ENCODE results near the gene C13orf42. TPM values are rescaled to one million over a fixed set of nuclear protein-coding genes. Genes with fewer than 3 reads are reported as not detected.

C13orf42 gene
- total RNA-seq, 6 experiments from 2014 or later = not detected

DNA sequence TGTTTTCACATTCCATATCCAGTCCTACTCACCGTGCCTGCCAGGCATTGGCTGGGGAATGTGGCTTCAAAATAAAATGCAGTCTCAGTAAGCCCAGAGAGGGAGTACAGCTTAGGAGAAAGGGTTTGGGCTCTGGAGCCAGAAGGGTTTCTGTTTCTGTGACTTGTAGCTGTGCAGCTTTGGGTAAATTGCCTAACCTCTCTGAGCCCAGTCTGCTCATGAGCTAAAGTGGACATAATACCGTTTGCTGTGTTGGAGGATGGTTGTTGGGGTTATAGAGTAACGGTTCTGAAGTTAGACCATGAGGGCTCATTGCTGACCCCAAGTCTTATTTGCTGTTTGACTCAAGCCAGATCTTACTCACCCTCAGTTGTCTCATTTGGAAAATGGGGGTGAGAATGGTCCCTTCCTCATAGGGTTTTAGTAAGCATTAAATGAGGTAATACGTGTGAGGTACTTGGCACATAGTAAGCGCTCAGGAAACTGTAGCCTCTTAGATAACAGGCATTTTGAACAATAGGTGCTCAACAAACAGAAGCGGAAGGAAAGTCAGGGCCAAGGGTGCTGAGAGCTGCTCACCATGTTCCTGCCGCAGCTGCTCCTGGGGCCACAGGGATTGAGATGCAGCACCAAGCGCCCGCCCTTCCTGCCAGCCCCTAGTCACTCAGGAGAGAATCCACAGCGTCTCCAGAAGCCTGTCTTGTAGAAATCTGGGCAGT, 45.5 kb downstream of the C13orf42 start:
- TF ChIP-seq, protein P1, sequence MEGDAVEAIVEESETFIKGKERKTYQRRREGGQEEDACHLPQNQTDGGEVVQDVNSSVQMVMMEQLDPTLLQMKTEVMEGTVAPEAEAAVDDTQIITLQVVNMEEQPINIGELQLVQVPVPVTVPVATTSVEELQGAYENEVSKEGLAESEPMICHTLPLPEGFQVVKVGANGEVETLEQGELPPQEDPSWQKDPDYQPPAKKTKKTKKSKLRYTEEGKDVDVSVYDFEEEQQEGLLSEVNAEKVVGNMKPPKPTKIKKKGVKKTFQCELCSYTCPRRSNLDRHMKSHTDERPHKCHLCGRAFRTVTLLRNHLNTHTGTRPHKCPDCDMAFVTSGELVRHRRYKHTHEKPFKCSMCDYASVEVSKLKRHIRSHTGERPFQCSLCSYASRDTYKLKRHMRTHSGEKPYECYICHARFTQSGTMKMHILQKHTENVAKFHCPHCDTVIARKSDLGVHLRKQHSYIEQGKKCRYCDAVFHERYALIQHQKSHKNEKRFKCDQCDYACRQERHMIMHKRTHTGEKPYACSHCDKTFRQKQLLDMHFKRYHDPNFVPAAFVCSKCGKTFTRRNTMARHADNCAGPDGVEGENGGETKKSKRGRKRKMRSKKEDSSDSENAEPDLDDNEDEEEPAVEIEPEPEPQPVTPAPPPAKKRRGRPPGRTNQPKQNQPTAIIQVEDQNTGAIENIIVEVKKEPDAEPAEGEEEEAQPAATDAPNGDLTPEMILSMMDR (IDR thresholded peaks at IDR 0.05) = no peak
- Mint-ChIP-seq H3K4me1 (ENCODE audit: low read depth) (no peaks in the 10 kb centered on the region), H3K27ac (no peak overlapping the region), H3K4me3 (no peak overlapping the region), H3K9me3 (no peaks in the 10 kb centered on the region), H3K27me3 (ENCODE audit: insufficient read depth) (peaks cover 31% of the 10 kb centered on the region), H3K36me3 (ENCODE audit: low read depth) (no peaks in the 10 kb centered on the region)
- DNase-seq = no peak

DNA sequence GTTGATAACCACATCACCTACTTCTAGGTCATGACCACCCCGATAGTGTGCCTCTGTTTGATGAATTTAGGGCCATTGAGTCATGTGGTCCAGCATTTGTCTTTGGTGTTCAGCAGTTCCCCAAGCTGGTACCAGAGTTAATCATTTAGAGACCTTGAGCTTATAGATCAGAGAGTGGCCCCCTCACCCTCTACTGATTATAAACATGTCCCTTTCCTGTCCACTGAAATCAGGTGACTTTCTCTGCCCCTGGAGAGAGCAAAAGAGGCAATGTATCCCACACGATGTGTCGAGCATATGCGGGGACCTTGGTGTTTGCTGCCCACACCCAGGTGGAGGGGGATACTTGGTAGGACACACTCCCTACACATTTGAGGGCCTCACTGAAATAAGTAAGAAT, 46.3 kb downstream of the C13orf42 start:
- H3K27me3 Mint-ChIP-seq (ENCODE audit: insufficient read depth) = peaks cover 36% of the 10 kb centered on the region

DNA sequence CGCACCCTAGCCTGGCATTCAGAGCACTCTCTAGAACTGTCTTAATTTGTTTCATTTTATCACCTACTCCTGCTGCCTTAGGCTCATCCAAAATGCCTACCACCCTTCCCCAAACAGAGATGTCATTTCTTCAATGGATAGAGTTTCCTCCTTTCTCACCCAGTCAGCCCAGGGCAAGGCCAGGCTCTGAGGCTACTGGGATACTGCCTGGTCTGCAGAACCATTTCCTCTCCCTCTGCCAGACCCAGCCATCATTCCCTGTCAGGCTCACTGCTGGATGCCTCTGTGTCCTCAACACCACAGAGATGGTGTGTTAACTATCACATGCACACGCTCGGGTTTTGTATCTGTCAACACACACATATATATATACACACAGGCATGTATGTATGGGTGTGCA, 47.2 kb downstream of the C13orf42 start:
- TF ChIP-seq, protein P1 (IDR thresholded peaks at IDR 0.05) = no peak
- no peak overlapping the region for H3K4me3 Mint-ChIP-seq
- peaks cover 38% of the 10 kb centered on the region for H3K27me3 Mint-ChIP-seq (ENCODE audit: insufficient read depth)
- H3K27ac Mint-ChIP-seq = no peak overlapping the region
- no peaks in the 10 kb centered on the region for H3K36me3 Mint-ChIP-seq (ENCODE audit: low read depth)
- DNase-seq = no peak
- H3K4me1 Mint-ChIP-seq (ENCODE audit: low read depth) = no peaks in the 10 kb centered on the region
- no peaks in the 10 kb centered on the region for H3K9me3 Mint-ChIP-seq

More for the DNA sequence above, 46.3 kb downstream of the C13orf42 start:
- no peak overlapping the region for H3K4me3 Mint-ChIP-seq
- H3K36me3 Mint-ChIP-seq (ENCODE audit: low read depth) = no peaks in the 10 kb centered on the region
- H3K9me3 Mint-ChIP-seq = no peaks in the 10 kb centered on the region
- H3K27ac Mint-ChIP-seq = no peak overlapping the region
- TF ChIP-seq, protein P1 (IDR thresholded peaks at IDR 0.05) = no peak
- DNase-seq = no peak
- H3K4me1 Mint-ChIP-seq (ENCODE audit: low read depth) = no peaks in the 10 kb centered on the region

DNA sequence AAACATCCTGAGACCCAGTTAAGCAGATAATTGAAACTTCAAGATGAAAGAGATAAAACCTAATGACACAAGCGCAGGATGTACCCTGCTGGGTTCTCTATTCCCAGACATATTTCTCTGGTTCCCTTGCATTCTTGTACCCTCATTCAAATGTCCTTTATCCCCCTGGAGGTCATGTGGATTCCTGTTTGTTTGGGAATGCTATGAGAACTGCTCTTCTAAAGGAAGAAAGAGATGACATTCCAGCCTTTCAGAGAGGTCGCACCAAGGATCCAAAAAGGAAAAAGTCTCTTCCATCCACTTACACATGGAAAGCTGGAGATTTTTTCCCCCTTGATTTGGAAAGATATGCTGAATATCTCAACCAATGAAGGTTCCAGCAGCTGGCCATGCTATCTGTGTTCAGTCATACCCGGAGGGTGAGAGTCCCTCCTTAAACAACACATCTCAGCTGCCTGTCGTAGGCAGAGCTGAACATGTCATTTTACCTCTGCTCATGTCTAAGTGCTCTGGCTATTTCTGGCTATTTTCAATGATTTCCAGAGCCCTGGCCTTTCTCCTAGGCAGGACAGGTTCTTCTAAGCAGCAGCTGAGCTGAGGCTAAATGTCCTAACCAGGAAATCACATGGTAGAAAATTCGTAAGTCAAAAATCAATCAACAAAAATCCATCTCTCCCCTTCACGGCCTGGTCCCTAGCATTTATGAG, 52.5 kb downstream of the C13orf42 start:
- Mint-ChIP-seq H3K4me1 (ENCODE audit: low read depth) (no peaks in the 10 kb centered on the region), H3K4me3 (no peak overlapping the region), H3K27me3 (ENCODE audit: insufficient read depth) (peaks cover 18% of the 10 kb centered on the region), H3K27ac (no peak overlapping the region), H3K9me3 (no peaks in the 10 kb centered on the region), H3K36me3 (ENCODE audit: low read depth) (no peaks in the 10 kb centered on the region)
- DNase-seq = no peak
- TF ChIP-seq, protein P1 (IDR thresholded peaks at IDR 0.05) = no peak

DNA sequence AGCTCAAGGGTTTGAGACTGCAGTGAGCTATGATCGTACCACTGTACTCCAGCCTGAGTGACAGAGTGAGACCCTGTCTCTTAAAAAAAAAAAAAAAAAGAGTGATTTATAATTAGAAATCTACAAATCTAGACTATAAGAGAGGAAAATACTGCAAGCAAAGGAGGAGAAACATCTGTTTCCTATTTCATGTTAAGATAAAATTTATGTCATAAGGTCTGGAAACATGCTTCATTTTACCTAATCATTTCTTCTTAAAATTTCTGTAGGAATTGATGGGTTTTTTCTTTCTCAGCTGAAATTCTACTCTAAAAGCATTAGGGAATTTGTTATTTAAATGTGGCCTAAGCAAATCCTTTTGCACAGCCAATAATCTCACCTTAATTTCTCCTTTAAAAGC, 53.2 kb downstream of the C13orf42 start:
- H3K4me3 Mint-ChIP-seq = no peak overlapping the region
- H3K27me3 Mint-ChIP-seq (ENCODE audit: insufficient read depth) = peaks cover 14% of the 10 kb centered on the region
- TF ChIP-seq, protein P1 (IDR thresholded peaks at IDR 0.05) = no peak
- no peak overlapping the region for H3K27ac Mint-ChIP-seq
- H3K36me3 Mint-ChIP-seq (ENCODE audit: low read depth) = no peaks in the 10 kb centered on the region
- H3K9me3 Mint-ChIP-seq = no peaks in the 10 kb centered on the region
- no peak for DNase-seq
- H3K4me1 Mint-ChIP-seq (ENCODE audit: low read depth) = no peaks in the 10 kb centered on the region

Measured in HFFc6 (cell line).